HepG2 (cell line): Measurements from ENCODE around the gene MAN1A1. TPM values are rescaled to one million over a fixed set of nuclear protein-coding genes. Genes with fewer than 3 reads are reported as not detected.

ENCODE experiments used
- HES4 ChIP-seq: sonication (generic); formaldehyde crosslinking; IDR thresholded peaks from 2 replicates; pipeline ENCODE4 v1.9.0; 2021; ENCODE audit warnings: mild to moderate bottlenecking, missing genetic modification reagents, borderline replicate concordance
- KAT2B ChIP-seq: fragments of 150-350 bp; IDR thresholded peaks from 2 replicates; pipeline ENCODE4 v1.6.1; 2014; ENCODE audit warnings: low read depth, low read length, borderline replicate concordance
- MAZ ChIP-seq, 2 experiments: sonication (generic) in 1 of 2; formaldehyde crosslinking in 1 of 2; IDR thresholded peaks; 2 replicates each; pipeline versions ENCODE4 v1.5.0 to v1.6.1; 2012 to 2020; ENCODE audit warnings: low read depth in 2 of 2, mild to moderate bottlenecking in 2 of 2, borderline replicate concordance in 1 of 2, improper control_type of control experiment in 1 of 2, low read length in 1 of 2, missing genetic modification reagents in 1 of 2, moderate library complexity in 1 of 2
- NFATC3 ChIP-seq: sonication (generic); formaldehyde crosslinking; IDR thresholded peaks from 2 replicates; pipeline ENCODE4 v1.5.1; 2020; ENCODE audit warnings: mild to moderate bottlenecking, missing genetic modification reagents
- NFIB ChIP-seq: sonication (generic); formaldehyde crosslinking; IDR thresholded peaks from 2 replicates; pipeline ENCODE4 v1.9.0; 2021; ENCODE audit warnings: missing genetic modification reagents, mild to moderate bottlenecking, borderline replicate concordance
- PHF8 ChIP-seq: sonication (generic); formaldehyde crosslinking; IDR thresholded peaks from 2 replicates; pipeline ENCODE4 v1.5.0; 2020; ENCODE audit warnings: missing genetic modification reagents
- SNAPC5 ChIP-seq: sonication (generic); formaldehyde crosslinking; IDR thresholded peaks from 2 replicates; pipeline ENCODE4 v1.8.1; 2023; ENCODE audit warnings: mild to moderate bottlenecking, missing genetic modification reagents, borderline replicate concordance
- SOX13 ChIP-seq, 3 experiments: fragments of 450-650 bp in 1 of 3; sonication (generic) in 1 of 3; formaldehyde crosslinking in 1 of 3; IDR thresholded peaks in 2 of 3; conservative IDR thresholded peaks in 1 of 3; 2 replicates each; pipeline versions ENCODE4 v1.5.0 to v1.6.1; 2016 to 2020; ENCODE audit warnings: antibody characterized with exemption in 1 of 3, mild to moderate bottlenecking in 1 of 3, missing compliant biosample characterization in 1 of 3, missing genetic modification reagents in 1 of 3, moderate library complexity in 1 of 3
- TBX3 ChIP-seq: fragments of 450-650 bp; IDR thresholded peaks from 2 replicates; pipeline ENCODE4 v1.6.1; 2017; ENCODE audit warnings: antibody characterized with exemption, mild to moderate bottlenecking, inconsistent platforms, borderline replicate concordance
- TMF1 ChIP-seq: sonication (generic); formaldehyde crosslinking; IDR thresholded peaks from 2 replicates; pipeline ENCODE4 v1.8.1; 2022; ENCODE audit warnings: low read depth, missing genetic modification reagents
- TOPORS ChIP-seq: sonication (generic); formaldehyde crosslinking; IDR thresholded peaks from 2 replicates; pipeline ENCODE4 v1.8.0; 2023; ENCODE audit warnings: mild to moderate bottlenecking, missing genetic modification reagents
- ZBTB4 ChIP-seq: sonication (generic); formaldehyde crosslinking; IDR thresholded peaks from 2 replicates; pipeline ENCODE4 v1.4.0; 2020; ENCODE audit warnings: missing genetic modification reagents, mild to moderate bottlenecking, borderline replicate concordance
- ZNF136 ChIP-seq: sonication (generic); formaldehyde crosslinking; IDR thresholded peaks from 2 replicates; pipeline ENCODE4 v1.8.1; 2022; ENCODE audit warnings: low read depth, mild to moderate bottlenecking, moderate library complexity, missing genetic modification reagents
- ZNF256 ChIP-seq: sonication (generic); formaldehyde crosslinking; conservative IDR thresholded peaks from 2 replicates; pipeline ENCODE4 v1.4.0; 2020; ENCODE audit warnings: missing genetic modification reagents
- ZNF337 ChIP-seq: sonication (generic); formaldehyde crosslinking; IDR thresholded peaks from 2 replicates; pipeline ENCODE4 v1.5.1; 2020; ENCODE audit warnings: missing genetic modification reagents, low read depth, mild to moderate bottlenecking, borderline replicate concordance
- ZNF33A ChIP-seq: sonication (generic); formaldehyde crosslinking; IDR thresholded peaks from 2 replicates; pipeline ENCODE4 v1.5.1; 2020; ENCODE audit warnings: missing genetic modification reagents, mild to moderate bottlenecking, moderate library complexity, borderline replicate concordance
- ZNF343 ChIP-seq: sonication (generic); formaldehyde crosslinking; IDR thresholded peaks from 2 replicates; pipeline ENCODE4 v1.4.0; 2020; ENCODE audit warnings: mild to moderate bottlenecking, missing genetic modification reagents
- ZNF484 ChIP-seq: sonication (generic); formaldehyde crosslinking; IDR thresholded peaks from 2 replicates; pipeline ENCODE4 v1.5.1; 2020; ENCODE audit warnings: mild to moderate bottlenecking, low read depth, missing genetic modification reagents, borderline replicate concordance
- ZNF546 ChIP-seq: sonication (generic); formaldehyde crosslinking; conservative IDR thresholded peaks from 2 replicates; pipeline ENCODE4 v1.8.1; 2023; ENCODE audit warnings: mild to moderate bottlenecking, missing genetic modification reagents
- ZNF607 ChIP-seq: sonication (generic); formaldehyde crosslinking; IDR thresholded peaks from 2 replicates; pipeline ENCODE4 v1.5.1; 2020; ENCODE audit warnings: missing genetic modification reagents, mild to moderate bottlenecking, borderline replicate concordance
- ZNF749 ChIP-seq: sonication (generic); formaldehyde crosslinking; IDR thresholded peaks from 2 replicates; pipeline ENCODE4 v1.8.0; 2022; ENCODE audit warnings: mild to moderate bottlenecking, missing genetic modification reagents, moderate library complexity, borderline replicate concordance
- ZNF777 ChIP-seq: sonication (generic); formaldehyde crosslinking; IDR thresholded peaks from 2 replicates; pipeline ENCODE4 v1.4.0; 2020; ENCODE audit warnings: missing genetic modification reagents
- ZZZ3 ChIP-seq: sonication (generic); formaldehyde crosslinking; IDR thresholded peaks from 2 replicates; pipeline ENCODE4 v1.4.0; 2020; ENCODE audit warnings: missing genetic modification reagents, mild to moderate bottlenecking, borderline replicate concordance
- polyA plus RNA-seq, 8 experiments: library from polyadenylated mRNA; depleted of rRNA in 3 of 8; stranded (reverse) in 7 of 8; unstranded in 1 of 8; fragments of >200 nt; fragmentation: Illumina TruSeq in 4 of 8; extraction: Trizol in 4 of 8; gene quantifications; 2 replicates each; pipeline versions ENCODE4 v1.2.1 to v1.2.3, GENCODE V29; 2011 to 2016; ENCODE audit warnings: low read depth in 4 of 8, missing spikeins in 1 of 8, mixed read lengths in 1 of 8; ENCODE audit not compliant: insufficient read depth in 1 of 8
- total RNA-seq, 5 experiments: library from RNA; depleted of rRNA; stranded (reverse); fragments of >200 nt; fragmentation: Illumina TruSeq; extraction: Trizol; gene quantifications; 2 replicates each; pipeline ENCODE4 v1.2.3, GENCODE V29; 2016; ENCODE audit warnings: low read depth in 1 of 5
- TF ChIP-seq, protein P1 (sequence below): sonication (generic); formaldehyde crosslinking; IDR thresholded peaks from 2 replicates; pipeline ENCODE4 v1.4.0; 2020; ENCODE audit warnings: missing genetic modification reagents

MAN1A1 gene
- total and polyA plus RNA-seq, 2 of the 13 experiments (the other 11 are each of a cell fraction or from before 2014, with no cell fraction given), result 156 to 236 TPM

GRCh38 chr6:119170447-119171087 is 179.0 kb downstream of the MAN1A1 start (continued):
- TF ChIP-seq, protein P1, sequence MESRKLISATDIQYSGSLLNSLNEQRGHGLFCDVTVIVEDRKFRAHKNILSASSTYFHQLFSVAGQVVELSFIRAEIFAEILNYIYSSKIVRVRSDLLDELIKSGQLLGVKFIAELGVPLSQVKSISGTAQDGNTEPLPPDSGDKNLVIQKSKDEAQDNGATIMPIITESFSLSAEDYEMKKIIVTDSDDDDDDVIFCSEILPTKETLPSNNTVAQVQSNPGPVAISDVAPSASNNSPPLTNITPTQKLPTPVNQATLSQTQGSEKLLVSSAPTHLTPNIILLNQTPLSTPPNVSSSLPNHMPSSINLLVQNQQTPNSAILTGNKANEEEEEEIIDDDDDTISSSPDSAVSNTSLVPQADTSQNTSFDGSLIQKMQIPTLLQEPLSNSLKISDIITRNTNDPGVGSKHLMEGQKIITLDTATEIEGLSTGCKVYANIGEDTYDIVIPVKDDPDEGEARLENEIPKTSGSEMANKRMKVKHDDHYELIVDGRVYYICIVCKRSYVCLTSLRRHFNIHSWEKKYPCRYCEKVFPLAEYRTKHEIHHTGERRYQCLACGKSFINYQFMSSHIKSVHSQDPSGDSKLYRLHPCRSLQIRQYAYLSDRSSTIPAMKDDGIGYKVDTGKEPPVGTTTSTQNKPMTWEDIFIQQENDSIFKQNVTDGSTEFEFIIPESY (CRISPR knock-in tag), result no peak
- no peak for TF ChIP-seq PHF8 (CRISPR knock-in tag)
- no peak for TF ChIP-seq ZNF33A (CRISPR knock-in tag)
- TF ChIP-seq ZNF337 (CRISPR knock-in tag), result peak; percentile 29; the same call in 1 of the 2 replicates
- TF ChIP-seq HES4, result no peak
- no peak for TF ChIP-seq ZZZ3 (CRISPR knock-in tag)
- no peak for TF ChIP-seq MAZ (IDR thresholded peaks at IDR 0.05; ENCODE audit: borderline replicate concordance, low read depth, low read length)
- no peak for TF ChIP-seq MAZ (CRISPR knock-in tag; IDR thresholded peaks at IDR 0.05; ENCODE audit: low read depth)
- TF ChIP-seq ZNF343 (CRISPR knock-in tag), result no peak
- no peak for TF ChIP-seq NFIB (CRISPR knock-in tag)
- TF ChIP-seq SOX13 (IDR thresholded peaks at IDR 0.05), result peak; percentile 96
- peak in 1 of 2 experiments; percentile 93; a peak in 2 of 4 replicates for TF ChIP-seq SOX13 (CRISPR knock-in tag; conservative IDR thresholded peaks at IDR 0.05 in 1 of 2, IDR thresholded peaks at IDR 0.05 in 1 of 2)
- no peak for TF ChIP-seq ZNF484 (CRISPR knock-in tag)
- TF ChIP-seq ZNF546 (CRISPR knock-in tag), result no peak
- no peak for TF ChIP-seq TBX3
- TF ChIP-seq ZNF607 (CRISPR knock-in tag), result no peak
- 0 out of 2 replicates have a peak, but pooled peaks have one; percentile 24 for TF ChIP-seq ZNF749 (CRISPR knock-in tag)
- no peak for TF ChIP-seq ZNF256 (CRISPR knock-in tag)
- TF ChIP-seq KAT2B, result no peak
- TF ChIP-seq NFATC3, result no peak
- 0 out of 2 replicates have a peak, but pooled peaks have one; percentile 23 for TF ChIP-seq TOPORS (CRISPR knock-in tag)
- TF ChIP-seq ZNF136 (CRISPR knock-in tag), result no peak
- TF ChIP-seq ZNF777, result no peak
- no peak for TF ChIP-seq SNAPC5 (CRISPR knock-in tag)
- TF ChIP-seq ZBTB4 (CRISPR knock-in tag), result no peak
- TF ChIP-seq TMF1 (CRISPR knock-in tag), result 0 out of 2 replicates have a peak, but pooled peaks have one; percentile 68
